ENCODE measurements around the gene PLXNA4.

DNA sequence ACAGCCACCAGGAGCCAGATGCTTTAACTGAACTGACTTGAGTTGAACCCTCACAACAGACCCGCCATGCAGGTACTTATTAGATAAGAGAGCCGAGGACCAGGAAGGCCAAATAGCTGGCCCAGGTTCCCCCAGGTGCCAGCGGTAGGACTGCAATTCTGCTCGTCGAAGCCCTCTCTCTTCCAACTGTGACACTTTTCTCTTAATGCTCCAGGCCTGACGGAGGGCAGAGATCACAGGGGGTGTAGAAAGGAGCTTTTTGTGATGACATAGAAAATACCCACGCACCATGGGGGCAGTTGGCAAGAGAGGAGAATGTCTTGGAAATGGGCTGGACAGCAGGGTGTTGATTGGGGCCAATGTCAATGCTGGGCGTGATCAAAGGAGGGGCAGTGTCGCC lies 208.5 kb downstream of the PLXNA4 start:
- no peak for TF ChIP-seq POLR2A (IDR thresholded peaks at IDR 0.05)
- TF ChIP-seq, protein P1, sequence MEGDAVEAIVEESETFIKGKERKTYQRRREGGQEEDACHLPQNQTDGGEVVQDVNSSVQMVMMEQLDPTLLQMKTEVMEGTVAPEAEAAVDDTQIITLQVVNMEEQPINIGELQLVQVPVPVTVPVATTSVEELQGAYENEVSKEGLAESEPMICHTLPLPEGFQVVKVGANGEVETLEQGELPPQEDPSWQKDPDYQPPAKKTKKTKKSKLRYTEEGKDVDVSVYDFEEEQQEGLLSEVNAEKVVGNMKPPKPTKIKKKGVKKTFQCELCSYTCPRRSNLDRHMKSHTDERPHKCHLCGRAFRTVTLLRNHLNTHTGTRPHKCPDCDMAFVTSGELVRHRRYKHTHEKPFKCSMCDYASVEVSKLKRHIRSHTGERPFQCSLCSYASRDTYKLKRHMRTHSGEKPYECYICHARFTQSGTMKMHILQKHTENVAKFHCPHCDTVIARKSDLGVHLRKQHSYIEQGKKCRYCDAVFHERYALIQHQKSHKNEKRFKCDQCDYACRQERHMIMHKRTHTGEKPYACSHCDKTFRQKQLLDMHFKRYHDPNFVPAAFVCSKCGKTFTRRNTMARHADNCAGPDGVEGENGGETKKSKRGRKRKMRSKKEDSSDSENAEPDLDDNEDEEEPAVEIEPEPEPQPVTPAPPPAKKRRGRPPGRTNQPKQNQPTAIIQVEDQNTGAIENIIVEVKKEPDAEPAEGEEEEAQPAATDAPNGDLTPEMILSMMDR (IDR thresholded peaks at IDR 0.05 in 8 of 11, conservative IDR thresholded peaks at IDR 0.05 in 3 of 11): no peak
